ENCODE measurements around the gene GPX4. TPM values are rescaled to one million over a fixed set of nuclear protein-coding genes. Genes with fewer than 3 reads are reported as not detected.

The GPX4 gene
- total RNA-seq, 1 experiment from 2014 or later, result 1,117 TPM

DNA sequence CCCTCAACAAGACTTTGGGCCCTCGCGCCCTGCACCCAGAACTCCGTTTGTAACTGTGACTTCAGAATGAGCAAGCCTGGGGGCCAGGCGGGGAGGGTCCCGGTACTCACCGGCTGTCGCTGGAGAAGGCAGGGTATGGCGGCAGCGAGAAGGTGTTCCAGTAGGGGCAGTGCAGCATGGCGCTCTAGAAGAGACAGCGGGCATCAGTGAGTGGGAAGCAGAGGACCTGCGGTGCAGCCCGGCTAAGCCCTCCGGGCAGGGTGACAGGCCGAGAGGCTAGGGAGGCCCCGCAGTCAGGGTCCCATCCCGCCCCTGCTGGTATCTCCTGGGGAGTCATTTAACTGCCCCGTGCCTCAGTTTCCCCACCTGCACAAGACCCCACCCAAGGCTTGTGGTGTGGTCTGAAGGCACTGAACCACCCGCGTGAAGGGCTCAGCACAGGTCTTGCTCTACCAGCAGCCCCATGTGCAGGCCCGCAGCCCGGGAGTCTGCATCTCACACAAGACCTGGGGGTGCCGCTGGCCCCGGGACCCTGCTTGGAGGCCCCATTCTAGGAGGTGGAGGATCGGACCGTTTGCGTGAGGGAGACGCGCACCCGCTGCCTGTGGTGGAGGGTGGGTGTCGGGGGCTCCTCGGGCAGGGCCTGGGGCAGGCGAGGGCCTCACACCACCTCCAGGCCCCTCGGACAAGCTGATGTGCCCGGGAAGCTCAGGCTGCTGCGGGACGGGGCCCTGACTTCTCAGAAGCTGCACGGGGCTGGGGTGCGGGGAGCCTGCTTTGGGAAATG is 45.7 kb downstream of the GPX4 start:
- DNase-seq (ENCODE audit: low spot score), result no peak

GRCh38 chr19:1150333-1151036 is 46.7 kb downstream of the GPX4 start:
- DNase-seq (ENCODE audit: low spot score), result no peak

DNA sequence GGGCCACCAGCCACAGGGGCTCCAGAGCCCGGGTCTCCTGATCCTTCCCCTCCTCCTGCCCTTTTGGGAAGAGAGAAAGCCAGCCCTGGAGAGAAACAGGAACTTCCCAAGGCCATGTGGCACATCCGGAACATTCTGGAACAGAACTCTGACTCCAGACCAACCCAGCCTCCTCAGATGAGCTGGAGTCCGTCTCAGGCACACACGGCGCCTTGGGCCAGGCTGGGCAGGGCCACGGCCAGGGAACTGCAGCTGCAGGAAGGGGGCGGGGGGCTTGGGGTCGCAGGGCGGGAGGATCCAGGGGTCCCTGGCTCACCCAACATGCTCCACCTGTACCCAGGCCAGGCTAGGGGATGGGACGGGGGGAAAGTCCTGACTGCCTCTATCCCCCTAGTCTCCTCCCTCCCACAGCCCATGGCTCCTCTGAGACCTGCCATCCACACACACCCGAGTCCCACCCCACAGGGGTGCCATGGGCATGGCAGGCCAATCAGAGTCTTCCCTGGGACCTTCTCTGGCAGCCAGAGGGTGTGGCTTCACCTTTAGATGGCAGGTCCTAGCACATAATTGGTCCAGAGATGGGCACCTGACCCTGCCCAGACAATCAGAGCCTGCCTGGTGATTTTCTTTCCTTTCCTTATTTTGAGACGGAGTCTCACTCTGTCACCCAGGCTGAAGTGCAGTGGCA is 47.4 kb downstream of the GPX4 start:
- DNase-seq (ENCODE audit: low spot score), result no peak

DNA sequence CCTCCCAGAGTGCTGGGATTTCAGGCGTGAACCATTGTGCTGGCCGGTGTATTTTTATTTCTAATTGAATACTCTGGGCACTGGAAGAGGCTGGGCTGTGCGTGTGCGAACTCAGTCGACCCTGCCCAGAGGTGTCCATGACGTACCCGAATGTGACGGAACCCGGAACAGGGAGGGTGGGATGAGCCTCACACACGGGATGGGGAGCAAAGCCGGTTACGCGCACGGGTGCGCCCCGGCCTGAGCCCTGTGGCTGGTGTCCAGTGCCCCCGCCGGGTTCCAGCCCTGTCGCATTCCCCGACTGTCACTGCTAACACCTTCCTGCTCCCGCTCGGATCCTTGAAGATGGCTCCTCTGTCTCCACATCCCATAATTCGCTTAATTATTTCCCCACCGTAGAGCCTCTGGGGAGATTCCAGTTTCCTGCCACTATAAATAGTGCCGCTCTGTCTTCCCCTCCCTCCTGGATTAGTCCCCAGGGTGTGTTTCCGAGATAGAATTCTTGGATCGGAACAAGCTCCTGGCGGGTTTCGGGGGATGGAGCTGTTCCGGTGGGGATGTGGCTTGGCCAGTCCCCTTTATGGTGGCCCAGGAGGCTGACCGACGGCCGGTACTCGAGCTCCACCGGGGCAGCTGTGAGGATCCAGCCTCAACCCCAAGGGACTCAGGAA is 48.3 kb downstream of the GPX4 start:
- no peak for DNase-seq (ENCODE audit: low spot score)

- DNase-seq (ENCODE audit: low spot score), result no peak
Observed at GRCh38 chr19:1153891-1154730, 50.3 kb downstream of the GPX4 start.

- DNase-seq (ENCODE audit: low spot score), result peak; percentile 47
Observed at GRCh38 chr19:1154731-1155351, 51.0 kb downstream of the GPX4 start.

DNA sequence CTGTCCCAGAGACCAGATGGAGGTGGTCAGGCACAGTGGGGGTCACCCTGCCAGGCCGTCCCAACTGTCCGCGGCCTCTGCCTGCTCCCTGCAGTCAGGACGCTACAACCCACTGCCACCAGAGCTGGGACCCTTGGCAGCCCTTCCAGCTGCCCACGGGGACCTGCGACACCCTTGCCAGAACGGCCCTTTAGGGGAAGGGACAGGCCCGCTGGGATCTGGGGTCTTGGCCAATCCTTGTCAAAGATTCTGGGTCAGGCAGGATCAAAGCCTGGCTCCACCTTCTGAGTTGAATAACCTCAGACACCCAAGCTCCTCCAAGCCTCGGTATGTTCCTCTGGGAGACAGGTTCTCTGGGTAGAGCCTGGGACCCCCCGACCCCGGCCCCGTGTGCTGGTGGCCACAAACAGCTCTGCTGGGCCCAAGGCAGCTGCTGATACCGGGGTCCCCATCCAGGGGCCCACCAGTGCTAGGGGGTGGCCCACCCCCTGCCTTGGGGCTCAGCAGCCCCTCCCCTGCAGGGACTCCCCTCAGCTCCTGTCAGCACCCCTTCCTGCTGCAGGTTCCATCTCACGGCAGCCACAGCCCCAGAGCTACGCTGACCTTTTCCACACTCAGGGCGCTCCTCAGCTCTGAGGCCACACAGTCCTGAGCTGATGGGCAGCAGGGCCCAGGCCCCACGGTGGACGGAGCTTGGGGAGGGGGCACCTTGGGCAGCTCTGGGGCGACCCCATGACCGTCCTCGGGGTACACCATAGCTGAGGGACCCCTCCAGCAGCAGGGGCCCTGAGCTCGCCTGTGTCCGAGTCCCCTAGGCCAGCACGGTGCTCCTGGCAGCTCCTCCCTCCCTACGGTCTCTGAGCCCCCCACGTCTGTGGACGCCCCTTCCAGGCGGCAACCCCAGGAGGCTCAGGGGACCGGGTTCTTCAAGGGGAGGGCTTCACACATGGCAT is 51.8 kb downstream of the GPX4 start:
- DNase-seq (ENCODE audit: low spot score), result no peak

Other genes starting within 250 kb of the GPX4 start
- gene CFD, start 244.3 kb upstream of the GPX4 start, total RNA-seq (2014; rRNA removed; shearing (Covaris generic)), result 1.1 and 1.4 TPM in 2 replicates
- gene MED16, start 210.8 kb upstream of the GPX4 start, total RNA-seq (2014; rRNA removed; shearing (Covaris generic)), result 31.8 and 32.4 TPM in 2 replicates
- not detected in 2 replicates for gene RNU6-9, start 210.5 kb upstream of the GPX4 start, total RNA-seq (2014; rRNA removed; shearing (Covaris generic))
- gene R3HDM4, start 190.8 kb upstream of the GPX4 start, total RNA-seq (2014; rRNA removed; shearing (Covaris generic)), result 37.7 and 51.4 TPM in 2 replicates
- gene KISS1R, start 186.7 kb upstream of the GPX4 start, total RNA-seq (2014; rRNA removed; shearing (Covaris generic)), result not detected in 2 replicates
- gene ARID3A, start 178.0 kb upstream of the GPX4 start, total RNA-seq (2014; rRNA removed; shearing (Covaris generic)), result 10.4 and 11.8 TPM in 2 replicates
- gene WDR18, start 119.6 kb upstream of the GPX4 start, total RNA-seq (2014; rRNA removed; shearing (Covaris generic)), result 172 and 186 TPM in 2 replicates
- not detected in 2 replicates for gene GRIN3B, start 103.6 kb upstream of the GPX4 start, total RNA-seq (2014; rRNA removed; shearing (Covaris generic))
- 236 and 253 TPM in 2 replicates for gene TMEM259, start 82.9 kb upstream of the GPX4 start, total RNA-seq (2014; rRNA removed; shearing (Covaris generic))
- not detected in 2 replicates for gene RNU6-2, start 82.5 kb upstream of the GPX4 start, total RNA-seq (2014; rRNA removed; shearing (Covaris generic))
- 265 and 298 TPM in 2 replicates for gene CNN2, start 77.4 kb upstream of the GPX4 start, total RNA-seq (2014; rRNA removed; shearing (Covaris generic))
- gene ABCA7, start 63.9 kb upstream of the GPX4 start, total RNA-seq (2014; rRNA removed; shearing (Covaris generic)), result 56.9 and 76.3 TPM in 2 replicates
- gene ARHGAP45, start 36.8 kb upstream of the GPX4 start, total RNA-seq (2014; rRNA removed; shearing (Covaris generic)), result 93.3 and 102 TPM in 2 replicates
- gene POLR2E, start 8.6 kb upstream of the GPX4 start, total RNA-seq (2014; rRNA removed; shearing (Covaris generic)), result 394 and 395 TPM in 2 replicates
- gene SBNO2, start 70.3 kb downstream of the GPX4 start, total RNA-seq (2014; rRNA removed; shearing (Covaris generic)), result 49.6 and 50.5 TPM in 2 replicates
- 101 and 114 TPM in 2 replicates for gene STK11, start 101.8 kb downstream of the GPX4 start, total RNA-seq (2014; rRNA removed; shearing (Covaris generic))
- 2.4 and 3.9 TPM in 2 replicates for gene CBARP, start 134.0 kb downstream of the GPX4 start, total RNA-seq (2014; rRNA removed; shearing (Covaris generic))
- gene ATP5F1D, start 137.8 kb downstream of the GPX4 start, total RNA-seq (2014; rRNA removed; shearing (Covaris generic)), result 142 and 159 TPM in 2 replicates
- gene MIDN, start 144.6 kb downstream of the GPX4 start, total RNA-seq (2014; rRNA removed; shearing (Covaris generic)), result 32.5 and 38.6 TPM in 2 replicates
- 72.3 and 72.7 TPM in 2 replicates for gene CIRBP, start 165.3 kb downstream of the GPX4 start, total RNA-seq (2014; rRNA removed; shearing (Covaris generic))
- 156 and 183 TPM in 2 replicates for gene FAM174C, start 171.5 kb downstream of the GPX4 start, total RNA-seq (2014; rRNA removed; shearing (Covaris generic))
- 43.6 and 48.5 TPM in 2 replicates for gene EFNA2, start 181.9 kb downstream of the GPX4 start, total RNA-seq (2014; rRNA removed; shearing (Covaris generic))